ENCODE data around the gene SNX5.

GRCh38 chr20:17968366-17969277 is at the start of gene SNX5, which contains the start of gene MGME1:
- no peak for TF ChIP-seq BHLHE40 (IDR thresholded peaks at IDR 0.05; ENCODE audit: borderline replicate concordance)
- no peak for TF ChIP-seq HDGF (IDR thresholded peaks at IDR 0.05; ENCODE audit: borderline replicate concordance)
- TF ChIP-seq SUZ12 (IDR thresholded peaks at IDR 0.05) = no peak
- no peak for TF ChIP-seq TARDBP (IDR thresholded peaks at IDR 0.05)
- TF ChIP-seq SP1 (IDR thresholded peaks at IDR 0.05) = peak; percentile 55; the same call in 1 of the 2 replicates
- TF ChIP-seq LEF1 (IDR thresholded peaks at IDR 0.05; ENCODE audit: borderline replicate concordance) = peak; percentile 93
- peak; percentile 93 for TF ChIP-seq L3MBTL2 (conservative IDR thresholded peaks at IDR 0.05)
- peak; percentile 96 for TF ChIP-seq NFRKB (IDR thresholded peaks at IDR 0.05)
- TF ChIP-seq FOXM1 (IDR thresholded peaks at IDR 0.05; ENCODE audit: borderline replicate concordance) = peak; percentile 63; the same call in 1 of the 2 replicates
- TF ChIP-seq PKNOX1 (IDR thresholded peaks at IDR 0.05) = peak; percentile 38
